Measurements from ENCODE around the gene NFE2.
A peak's percentile ranks its signal among the peaks of the same experiment; 100 is the strongest.
"Not testable (repeated sequence)": the region's sequence is repeated elsewhere in the genome, so short reads cannot be mapped to it uniquely, and the experiment has no call there.

Gene NFE2

DNA sequence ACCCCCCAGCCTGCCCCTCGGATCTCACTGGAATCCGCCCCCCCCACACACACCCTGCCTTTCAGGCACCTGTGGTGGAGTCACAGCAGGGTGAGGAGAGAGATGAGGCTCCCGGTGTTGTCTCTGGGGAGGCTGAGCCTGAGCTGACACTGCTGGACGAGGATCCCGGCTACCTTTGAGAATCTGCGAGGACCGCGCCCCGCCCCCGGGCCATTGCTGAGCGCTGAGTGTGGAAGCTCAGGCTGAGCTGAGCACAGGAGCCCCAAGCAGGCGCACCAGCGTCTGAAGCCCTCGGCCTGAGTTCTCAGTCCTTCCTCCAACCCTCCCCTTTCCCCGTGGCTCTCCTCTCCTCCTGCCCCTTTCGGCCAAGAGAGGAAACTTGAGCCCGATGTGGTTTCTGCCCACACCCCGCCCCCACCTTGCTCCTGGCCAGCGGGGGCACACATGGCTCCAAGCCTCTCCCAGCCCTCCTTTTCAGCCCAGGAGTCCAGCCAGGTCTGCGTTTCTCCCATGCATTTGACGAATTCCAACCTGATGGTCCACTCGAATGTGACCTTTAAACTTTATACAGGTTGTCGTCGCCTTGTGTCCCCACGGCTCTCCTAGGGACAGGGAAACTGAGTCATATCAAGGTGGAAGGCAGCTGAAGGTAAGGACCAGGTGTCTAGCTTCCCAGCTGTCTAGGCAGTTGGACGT, at the start of gene NFE2:
TSS of gene NFE2 (minus strand) at position 284 of the 696 bp plus-strand sequence. CDS start 5,767 bp downstream, outside the sequence.
- peak; percentile 41 for DNase-seq

DNA sequence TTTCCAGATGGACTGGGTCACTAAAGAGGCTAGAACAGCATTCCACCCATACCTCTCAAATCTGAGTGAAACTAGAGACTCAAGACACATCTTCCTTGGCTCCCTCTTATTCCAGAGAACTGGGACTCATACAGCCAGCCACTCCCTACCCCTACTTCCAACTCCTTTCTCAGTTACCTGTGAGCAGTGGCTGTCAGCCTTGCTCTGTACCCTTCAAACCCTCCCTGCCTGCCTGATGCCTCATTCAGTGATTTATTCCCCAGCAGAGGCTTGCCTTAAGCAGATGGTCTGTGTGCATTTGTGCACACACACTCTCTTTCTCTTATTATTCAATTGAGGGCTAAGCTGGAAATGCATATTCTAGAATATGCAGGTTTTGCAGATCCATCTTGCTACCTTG, 48.9 kb upstream of the NFE2 start:
- DNase-seq, result no peak

DNA sequence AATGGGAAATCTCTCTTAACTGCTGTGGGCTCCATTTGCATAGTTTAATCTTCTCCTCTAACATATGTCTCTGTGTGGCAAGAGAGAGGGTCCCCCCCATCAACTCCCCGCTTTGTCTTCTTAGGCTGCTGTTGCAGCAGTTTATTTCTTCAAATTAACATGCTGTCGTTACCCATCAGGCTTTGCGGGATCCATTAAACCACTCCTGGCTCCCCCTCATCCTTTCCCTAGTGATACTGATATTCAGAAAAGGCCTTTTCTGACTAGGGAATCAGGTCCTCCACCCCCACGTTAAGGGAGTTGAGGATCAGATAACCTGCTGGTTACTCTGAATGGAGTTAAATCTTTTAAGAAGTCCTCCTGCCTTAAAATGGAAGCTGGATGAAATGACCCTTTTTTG, 48.2 kb upstream of the NFE2 start:
- no peak for DNase-seq

DNA sequence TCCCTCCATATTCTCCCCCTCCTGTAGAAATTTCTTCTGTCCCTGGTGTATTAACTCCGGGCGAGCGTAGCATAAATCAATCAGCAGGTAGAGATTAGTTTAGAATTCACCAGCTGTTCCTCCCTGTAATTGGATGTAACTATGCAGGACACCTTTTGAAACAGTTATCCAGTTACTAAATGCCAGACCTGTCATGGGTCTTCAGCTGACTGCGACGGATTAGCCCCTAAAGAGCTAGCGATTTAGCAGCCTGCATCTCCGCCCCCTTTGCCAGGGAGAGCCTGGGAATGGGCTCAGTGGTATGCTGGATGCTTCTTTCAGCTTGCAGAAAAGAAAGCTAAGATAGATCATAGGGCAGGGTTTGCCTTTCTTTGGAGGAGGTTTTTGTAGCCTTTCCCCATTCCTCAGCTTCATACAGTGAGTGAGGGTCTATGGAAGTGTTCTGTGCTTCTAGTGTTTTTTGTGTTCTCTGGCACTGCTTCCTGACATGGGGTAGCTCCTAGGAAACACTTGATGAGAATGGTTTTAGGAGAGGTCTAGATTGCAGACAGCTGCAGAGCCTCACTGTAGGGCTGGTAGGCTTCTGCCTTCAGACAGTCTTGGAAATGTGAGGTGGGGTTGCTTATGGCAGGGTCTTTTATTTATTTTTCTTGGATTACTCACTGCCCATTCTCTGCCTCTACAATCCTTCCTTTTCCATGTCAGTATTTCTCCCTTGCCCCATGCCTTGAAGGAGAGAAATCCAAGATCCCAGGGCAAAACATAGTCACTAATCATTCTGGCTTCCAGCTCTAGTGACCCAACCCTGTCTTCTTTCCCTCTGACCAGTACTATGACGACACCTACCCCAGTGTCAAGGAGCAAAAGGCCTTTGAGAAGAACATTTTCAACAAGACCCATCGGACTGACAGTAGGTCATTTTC, 40.8 kb upstream of the NFE2 start:
- DNase-seq, result no peak

DNA sequence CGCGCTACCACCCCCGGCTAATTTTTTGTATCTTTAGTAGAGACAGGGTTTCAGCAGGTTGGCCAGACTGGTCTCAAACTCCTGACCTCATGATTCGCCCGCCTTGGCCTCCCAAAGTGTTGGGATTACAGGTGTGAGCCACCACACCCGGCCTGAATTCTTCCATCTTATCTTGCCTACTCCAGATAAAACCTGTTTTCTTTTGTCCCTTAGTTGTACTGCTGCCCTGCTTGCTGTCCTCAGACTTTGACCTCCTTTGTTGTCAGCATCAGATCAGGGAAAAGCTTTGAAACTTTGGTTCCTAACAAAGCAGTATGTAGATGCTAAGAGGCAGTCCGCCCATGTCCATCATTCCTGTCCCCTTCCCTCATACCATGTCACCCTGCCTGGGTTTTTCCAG, 40.0 kb upstream of the NFE2 start:
- no peak for DNase-seq

DNA sequence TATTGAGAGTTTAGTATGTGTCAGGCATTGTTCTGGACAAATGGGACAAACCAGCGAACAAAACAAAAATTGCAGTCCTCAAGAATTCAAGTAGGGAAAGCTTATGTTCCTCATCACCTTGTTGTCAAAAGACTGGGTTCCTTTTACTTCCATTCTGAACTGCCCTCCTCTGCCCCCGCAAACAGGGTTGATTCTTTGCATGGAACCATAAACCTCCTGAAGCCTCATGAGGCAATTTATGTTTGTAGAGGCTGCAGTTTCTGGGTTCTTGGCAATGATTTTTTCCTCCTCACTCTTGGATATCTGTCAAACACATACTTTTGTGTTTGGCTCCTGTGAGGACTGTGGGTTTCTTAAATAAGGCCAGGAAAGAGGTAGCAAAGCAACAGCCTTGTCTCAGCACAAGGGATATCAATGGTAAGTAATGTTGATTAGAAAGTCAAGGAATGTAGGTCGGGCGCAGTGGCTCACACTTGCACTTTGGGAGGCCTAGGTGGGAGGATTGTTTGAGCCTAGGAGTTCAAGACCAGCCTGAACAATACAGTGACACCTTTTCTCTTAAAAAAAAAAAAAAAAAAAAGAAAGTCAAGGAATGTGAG, 38.0 kb upstream of the NFE2 start:
- DNase-seq, result no peak

DNA sequence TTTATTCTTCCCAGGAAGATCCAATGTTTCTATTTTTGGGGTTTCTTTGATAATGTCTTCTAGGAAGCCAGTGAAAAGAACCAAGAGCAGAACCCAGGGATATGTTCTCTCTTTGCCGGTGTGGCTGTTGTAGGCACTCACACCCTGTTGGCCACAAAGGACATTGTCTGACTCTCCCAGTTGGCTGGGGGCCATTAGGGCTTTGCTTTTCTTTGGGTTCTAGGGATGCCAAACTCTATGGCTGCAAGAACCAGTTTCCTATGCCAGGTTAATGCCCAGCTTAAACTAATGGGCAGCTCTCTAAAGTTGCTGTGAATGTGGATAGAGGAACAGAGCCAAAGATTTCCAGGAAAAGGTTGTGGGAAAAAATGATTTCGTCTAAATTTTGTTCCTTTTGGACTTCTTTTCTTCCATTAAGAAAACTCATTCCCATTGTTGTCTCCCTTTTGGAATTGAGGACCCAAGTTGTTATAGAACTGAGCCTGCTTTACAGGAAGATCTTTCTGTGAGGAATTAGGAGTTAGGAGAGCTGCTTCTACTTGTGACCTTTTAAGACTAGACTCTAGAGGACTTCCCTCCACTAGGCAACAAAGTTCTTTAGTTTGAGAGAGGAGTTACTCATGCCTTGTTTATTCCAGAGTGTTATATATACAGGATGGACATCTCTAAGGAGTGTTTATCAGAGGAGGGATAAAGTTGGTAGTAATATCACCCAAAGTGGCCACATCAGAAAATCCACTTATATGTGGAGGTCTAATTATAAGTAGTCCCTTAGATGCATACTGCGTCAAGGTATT, 37.2 kb upstream of the NFE2 start:
- DNase-seq, result no peak

DNA sequence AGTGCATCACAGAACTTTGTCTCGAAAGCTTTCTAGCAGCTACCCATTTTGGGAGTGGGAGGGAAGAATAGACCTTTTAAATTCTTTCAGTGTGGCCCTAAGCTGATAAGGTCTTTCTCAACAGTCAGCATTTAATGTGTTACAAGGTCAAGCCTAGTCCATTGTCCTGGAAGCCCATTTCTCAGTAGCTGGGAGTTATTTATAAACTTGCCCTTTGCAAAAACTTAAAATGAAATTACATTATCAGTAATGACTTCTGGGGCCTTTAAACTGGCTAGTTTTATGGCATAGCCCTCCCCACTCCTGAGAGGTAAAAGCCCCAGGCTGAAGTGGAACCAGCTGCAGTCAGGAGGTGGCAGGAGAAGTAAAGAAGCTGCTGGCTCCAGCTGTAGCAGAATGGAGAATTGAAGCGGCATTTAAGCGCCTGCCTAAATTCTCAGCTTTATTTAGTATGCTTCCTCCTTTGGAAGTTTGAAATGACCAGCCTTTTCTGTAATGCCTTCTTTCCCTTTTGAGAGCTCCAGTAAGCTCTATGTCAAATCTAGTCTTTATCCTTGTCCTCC, 36.5 kb upstream of the NFE2 start:
- DNase-seq, result no peak

DNA sequence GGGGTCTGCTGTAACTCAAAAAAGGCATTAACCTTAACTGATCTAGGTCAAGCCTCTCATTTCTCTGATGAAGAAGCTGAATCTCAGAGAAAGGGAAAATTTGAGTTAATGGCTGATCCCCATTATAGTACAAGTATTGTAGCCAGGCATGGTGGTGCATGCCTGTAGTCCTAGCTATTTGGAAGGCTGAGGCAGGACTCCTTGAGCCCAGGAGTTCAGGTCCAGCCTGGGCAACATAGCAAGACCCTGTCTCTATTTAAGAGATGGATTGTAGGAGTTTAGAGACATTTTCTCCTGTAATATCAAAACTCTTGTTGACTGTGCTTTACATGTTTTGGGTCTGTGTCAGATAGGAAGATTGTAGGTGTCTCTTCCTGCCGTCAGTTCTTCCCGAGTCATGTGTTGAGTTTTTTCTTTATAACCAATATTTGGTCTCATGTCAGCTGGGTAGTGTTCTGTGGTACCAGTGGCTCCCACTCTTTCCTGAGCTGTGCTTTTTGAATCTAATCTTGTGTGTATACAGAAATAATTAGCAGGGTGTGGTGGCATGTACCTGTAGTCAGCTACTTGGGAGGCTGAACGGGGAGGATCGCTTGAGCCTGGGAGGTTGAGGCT, 32.7 kb upstream of the NFE2 start:
- no peak for DNase-seq

DNA sequence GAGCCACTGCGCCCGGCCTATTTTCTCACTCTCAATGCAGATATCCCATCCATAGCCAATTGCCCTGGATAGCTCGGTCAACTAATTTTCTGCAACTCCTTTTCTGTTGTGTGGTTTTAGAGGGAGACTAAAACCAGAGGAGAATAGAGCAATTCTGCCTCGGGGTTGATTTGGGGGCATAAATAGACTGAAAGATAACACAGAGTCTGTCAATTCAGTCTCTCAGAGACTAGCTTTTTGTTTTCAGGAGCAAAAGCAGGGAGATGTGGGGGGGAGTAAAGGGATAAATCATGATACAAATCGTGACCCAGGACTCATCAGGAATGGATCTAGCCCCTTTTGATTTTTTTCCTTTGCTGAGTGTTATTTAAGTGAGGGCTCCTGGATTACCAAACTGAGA, 30.6 kb upstream of the NFE2 start:
- DNase-seq, result no peak

DNA sequence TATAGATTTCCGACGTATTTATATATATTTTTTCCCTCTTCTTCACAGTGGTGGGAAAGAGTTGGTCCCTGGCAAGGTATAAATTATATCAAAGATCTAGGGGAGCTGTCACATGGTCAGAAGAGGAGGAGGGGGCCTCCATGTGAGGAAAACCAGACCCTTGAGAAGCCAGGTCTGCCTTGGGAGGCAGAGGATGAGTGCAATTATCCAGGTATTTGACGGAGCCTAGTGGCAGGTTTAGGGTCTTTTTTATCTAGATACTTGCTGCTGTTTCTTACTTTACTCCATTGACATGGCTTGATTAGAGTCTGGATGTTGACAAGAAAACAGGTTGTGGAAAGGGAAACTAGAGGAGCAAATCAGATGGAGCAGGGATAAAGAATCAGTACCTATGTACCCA, 29.6 kb upstream of the NFE2 start:
- DNase-seq, result no peak

DNA sequence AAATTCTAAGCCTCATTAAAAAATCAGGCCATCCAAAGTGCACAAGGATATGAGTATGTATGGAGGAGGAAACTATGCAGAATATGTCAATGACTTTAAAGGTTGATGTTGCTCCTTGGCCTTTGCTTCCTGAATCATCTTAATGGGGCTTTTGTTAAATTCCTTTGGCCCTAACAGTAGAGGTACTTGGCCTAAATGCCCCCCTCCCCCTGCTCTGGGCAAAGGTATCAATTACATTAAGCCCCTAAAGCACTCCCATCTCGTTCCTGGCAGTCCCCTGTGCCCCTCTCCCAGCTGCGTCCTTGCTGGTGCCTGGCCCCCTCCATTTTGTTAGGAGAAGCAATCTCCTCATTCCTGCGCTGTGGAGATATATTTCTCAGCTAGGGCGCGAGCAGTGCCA, 28.9 kb upstream of the NFE2 start:
- no peak for DNase-seq

DNA sequence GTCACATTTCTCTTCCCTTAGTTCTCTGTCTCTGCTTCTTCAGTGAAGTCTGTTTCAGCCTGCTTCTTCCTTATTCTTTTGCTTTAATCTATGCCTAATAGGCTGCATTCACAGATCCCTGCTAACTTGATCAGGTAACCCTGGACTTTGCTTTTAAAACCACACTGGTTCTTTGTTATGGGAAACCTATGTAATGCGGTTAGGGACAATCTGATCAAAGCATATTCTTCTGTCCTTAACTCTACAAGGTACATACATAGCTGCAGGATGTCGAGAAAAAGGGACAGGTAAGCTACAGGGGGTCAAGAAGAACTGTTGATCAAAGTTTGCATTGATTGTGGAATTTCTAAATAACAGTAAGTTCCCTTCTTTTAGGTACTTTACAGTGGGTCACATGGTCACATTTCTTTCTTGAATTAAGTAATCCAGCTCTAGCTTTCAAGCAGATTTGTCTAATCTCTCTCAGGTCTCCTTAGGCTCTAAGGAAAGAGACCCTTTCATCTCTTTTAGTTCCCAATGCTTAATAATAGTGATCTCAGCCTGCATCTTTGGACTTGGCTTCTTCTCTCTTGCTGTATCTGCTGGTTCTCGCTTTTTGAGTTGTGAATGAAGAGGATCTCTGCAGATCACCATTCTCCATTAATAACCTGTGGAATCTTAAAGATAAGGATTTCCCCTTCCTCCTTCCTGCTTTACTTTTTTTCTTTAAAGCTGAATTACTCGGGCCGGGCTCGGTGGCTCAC, 28.0 kb upstream of the NFE2 start:
- DNase-seq, result no peak

DNA sequence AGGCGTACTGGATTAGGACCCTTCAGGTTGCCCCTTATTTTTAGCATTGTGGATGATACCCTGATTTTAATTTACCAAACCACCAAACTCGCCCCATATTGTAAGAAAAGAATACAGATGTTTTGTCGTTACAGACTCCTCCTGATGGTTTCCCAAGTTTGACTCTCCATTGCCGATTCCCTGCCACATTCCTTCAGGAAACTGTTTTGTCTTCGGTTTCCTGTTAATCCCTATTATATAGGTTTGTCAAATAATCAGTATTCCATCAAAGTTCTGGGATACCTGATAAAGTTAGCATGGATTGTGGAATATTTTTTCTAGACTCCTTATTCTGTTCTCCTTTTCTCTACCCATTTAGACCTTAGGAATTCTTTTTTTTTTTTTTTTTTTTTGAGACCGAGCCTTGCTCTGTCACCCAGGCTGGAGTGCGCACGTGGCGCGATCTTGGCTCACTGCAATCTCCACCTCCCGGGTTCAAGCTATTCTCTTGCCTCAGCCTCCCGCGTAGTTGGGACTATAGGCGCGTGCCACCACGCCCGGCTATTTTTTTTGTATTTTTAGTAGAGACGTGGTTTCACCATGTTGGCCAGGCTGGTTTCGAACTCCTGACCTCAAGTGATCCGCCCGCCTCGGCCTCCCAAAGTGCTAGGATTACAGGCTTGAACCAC, 24.8 kb upstream of the NFE2 start:
- DNase-seq, result not testable (repeated sequence)

DNA sequence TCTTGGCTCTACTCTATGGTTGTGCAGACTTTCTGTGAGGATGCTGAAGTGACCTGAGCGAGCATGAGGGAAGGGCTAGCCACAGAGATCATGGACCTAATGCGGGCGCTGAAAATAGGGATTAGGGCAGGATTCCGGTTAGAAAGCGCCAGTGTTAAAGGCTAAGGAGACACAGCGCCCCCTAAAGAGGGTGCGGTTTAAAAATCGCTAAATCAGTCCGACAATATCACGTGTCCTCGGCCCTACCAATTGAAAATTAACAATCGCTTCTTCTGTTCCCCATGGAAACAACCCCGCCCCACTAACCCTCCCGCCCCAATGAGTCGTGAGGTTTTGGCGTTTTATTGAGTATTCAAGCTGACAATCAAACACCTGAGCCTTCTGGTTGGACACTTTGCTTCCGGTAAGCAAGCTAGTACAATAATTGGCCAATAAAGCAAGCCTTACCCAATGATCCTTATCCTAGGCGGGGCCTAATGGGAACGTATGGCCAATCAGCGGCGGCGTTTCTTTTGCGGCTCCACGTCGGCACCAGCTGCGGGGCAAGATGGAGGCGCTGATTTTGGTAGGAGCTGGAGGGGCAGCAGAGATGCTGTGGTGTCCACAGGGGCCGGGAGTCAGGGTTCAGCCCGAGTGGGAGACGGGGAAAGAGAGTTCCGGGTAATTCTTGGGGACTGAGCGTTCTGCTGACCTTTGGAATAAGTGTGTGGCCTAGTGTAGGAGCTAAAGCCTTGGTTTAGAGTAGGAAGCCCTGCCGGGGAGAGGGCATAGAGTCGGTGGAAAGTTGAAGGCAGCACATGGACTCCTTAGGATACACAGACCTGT, 24.0 kb upstream of the NFE2 start, which contains the start of gene COPZ1:
TSS of gene COPZ1 (plus strand) at position 515 of the 825 bp plus-strand sequence. CDS start at position 548, 33 bp downstream.
- peak; percentile 97 for DNase-seq

DNA sequence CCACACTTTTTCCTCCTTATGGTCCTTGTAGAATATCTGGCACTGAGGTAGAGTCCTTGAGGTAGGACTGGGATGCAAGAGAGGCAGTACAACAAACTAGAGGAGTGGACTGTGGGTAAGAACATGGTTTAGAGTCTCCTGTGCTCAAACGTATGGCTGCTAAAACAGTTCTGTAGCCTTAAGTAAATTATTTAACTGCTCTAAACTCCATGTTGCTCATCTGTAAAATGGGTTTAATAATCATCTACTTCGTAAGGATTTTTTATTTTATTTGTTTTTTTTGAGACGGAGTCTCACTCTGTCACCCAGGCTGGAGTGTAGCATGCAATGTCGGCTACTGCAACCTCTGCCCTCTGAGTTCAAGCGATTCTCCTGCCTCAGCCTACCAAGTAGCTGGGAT, 20.5 kb upstream of the NFE2 start:
- DNase-seq, result no peak

DNA sequence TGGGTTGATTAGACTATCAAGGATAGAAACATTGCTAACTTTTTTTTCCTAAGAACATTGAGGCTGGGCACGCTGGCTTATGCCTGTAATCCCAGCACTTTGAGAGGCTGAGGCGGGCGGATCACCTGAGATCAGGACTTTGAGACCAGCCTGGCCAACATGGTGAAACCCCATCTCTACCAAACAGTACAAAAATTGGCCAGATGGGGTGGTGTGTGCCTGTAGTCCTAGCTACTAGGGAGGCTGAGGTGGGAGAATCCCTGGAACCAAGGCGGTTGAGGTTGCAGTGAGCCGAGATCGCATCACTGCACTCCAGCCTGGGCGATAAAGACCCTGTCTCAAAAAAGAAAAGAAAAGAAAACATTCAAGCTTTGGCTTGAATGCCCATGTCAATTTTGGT, 11.5 kb upstream of the NFE2 start:
- not testable (repeated sequence) for DNase-seq

DNA sequence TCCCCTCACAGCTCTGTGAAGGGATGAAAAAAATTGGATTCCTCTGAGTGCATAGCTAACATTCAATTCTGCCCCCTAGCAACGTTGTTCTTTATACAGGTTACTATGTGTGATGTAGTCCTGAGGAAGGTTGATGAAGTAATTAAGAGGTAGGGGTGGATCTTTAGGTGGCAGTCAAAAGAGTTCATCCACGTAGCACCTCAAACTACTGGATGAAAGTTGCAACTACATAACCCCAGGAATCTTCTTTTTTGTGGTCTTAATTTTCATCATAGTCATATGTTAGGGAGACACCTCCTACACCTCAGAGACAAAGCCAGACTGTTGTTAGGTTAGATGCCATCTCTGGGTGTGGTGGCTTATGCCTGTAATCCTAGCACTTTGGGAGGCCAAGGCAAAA, 10.2 kb upstream of the NFE2 start:
- no peak for DNase-seq

DNA sequence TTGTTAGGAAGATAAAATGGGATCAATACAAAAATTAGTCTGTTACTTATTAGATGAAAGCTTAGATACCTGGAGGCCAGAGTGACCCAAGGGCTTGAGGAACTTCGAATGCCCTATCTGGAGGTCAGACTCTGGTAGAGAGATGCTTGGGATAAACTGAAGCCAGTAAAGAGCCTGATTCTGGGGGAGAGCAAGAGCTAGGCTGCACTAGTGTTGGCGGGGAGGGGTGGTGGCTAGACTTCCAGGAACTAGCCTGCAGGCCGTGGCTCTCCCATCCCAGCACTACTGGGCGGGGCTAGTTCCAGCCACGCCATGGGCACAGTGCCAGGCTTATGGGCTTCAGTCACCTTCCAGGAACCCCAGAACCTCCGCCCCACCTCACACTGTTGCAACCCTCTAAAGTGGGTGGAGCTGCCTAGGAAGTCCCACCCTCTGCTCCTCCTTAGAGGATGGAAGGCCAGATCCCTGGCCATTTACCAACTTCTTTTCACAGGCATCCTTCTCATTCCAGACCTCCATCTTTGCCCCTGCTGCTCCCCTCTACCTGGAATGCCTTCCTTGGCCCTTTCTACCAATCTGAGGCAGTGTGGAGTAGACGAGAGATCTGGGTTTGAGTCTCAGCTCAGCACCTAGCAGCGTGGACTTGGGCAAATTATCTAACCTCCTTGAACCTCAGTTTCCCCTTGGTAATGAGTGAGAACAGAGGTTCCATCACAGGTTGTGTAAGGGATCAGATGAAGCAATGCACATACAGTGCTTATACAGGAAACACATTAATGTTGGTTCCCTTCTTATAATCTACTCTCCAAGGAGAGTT, 6.3 kb upstream of the NFE2 start:
- peak; percentile 78 for DNase-seq

All from CD4-positive, alpha-beta T cell treated with Interferon gamma for 1 hour (primary cell).